NCI-H1048 (cell line): ENCODE data around the gene ZDHHC18.

Experiments used
- DNase-seq: peaks from one replicate; lab custom pipeline; 2025; lab: John Stamatoyannopoulos, UW

Gene ZDHHC18, protein sequence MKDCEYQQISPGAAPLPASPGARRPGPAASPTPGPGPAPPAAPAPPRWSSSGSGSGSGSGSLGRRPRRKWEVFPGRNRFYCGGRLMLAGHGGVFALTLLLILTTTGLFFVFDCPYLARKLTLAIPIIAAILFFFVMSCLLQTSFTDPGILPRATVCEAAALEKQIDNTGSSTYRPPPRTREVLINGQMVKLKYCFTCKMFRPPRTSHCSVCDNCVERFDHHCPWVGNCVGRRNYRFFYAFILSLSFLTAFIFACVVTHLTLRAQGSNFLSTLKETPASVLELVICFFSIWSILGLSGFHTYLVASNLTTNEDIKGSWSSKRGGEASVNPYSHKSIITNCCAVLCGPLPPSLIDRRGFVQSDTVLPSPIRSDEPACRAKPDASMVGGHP

DNA sequence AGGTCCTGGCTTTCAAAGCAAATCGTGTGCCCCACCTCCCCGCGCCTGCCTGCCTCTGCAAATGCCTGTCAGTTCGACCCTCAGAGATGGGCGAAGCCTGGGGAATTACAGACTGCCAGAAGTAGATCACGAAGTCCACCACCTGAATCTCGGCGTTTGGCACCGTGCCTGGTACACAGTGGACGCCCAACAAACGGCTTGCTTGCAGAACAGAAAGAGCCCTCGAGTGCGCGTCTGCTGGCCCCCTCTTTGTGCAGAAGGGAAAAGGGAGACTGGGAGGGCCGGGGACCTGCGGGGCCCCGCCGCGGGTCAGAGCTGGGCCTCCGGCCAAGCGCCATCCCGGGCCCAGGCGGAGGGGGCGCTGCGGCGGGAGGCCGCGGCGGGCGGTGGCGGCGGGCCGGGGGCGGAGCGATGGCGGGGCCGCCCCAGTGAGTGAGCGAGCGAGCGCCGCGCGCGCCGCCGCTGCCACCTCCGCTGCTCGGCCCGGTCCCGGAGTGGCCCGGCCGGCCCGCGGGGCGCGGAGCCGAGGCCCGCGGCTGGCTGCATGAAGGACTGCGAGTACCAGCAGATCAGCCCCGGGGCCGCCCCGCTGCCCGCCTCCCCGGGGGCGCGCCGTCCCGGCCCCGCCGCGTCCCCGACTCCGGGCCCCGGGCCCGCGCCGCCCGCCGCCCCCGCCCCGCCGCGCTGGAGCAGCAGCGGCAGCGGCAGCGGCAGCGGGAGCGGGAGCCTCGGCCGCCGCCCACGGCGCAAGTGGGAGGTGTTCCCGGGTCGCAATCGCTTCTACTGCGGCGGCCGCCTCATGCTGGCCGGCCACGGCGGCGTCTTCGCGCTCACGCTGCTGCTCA lies at the start of gene ZDHHC18:
Gene ZDHHC18 (plus strand): TSS at position 428 of the 845 bp plus-strand sequence. CDS start 117 bp downstream, at position 545.
- DNase-seq = peak; percentile 61

DNA sequence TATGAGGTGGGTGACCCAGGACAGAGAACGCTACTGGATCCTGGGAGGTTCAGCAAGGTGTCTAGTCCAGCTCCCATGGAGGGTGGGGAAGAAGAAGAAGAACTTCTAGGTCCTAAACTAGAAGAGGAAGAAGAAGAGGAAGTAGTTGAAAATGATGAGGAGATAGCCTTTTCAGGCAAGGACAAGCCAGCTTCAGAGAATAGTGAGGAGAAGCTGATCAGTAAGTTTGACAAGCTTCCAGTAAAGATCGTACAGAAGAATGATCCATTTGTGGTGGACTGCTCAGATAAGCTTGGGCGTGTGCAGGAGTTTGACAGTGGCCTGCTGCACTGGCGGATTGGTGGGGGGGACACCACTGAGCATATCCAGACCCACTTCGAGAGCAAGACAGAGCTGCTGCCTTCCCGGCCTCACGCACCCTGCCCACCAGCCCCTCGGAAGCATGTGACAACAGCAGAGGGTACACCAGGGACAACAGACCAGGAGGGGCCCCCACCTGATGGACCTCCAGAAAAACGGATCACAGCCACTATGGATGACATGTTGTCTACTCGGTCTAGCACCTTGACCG lies 47.3 kb upstream of the ZDHHC18 start:
- DNase-seq = no peak

DNA sequence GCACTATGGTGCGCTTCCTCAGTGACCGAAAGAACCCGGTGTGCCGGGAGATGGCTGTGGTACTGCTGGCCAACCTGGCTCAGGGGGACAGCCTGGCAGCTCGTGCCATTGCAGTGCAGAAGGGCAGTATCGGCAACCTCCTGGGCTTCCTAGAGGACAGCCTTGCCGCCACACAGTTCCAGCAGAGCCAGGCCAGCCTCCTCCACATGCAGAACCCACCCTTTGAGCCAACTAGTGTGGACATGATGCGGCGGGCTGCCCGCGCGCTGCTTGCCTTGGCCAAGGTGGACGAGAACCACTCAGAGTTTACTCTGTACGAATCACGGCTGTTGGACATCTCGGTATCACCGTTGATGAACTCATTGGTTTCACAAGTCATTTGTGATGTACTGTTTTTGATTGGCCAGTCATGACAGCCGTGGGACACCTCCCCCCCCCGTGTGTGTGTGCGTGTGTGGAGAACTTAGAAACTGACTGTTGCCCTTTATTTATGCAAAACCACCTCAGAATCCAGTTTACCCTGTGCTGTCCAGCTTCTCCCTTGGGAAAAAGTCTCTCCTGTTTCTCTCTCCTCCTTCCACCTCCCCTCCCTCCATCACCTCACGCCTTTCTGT lies 46.0 kb upstream of the ZDHHC18 start:
- no peak for DNase-seq

DNA sequence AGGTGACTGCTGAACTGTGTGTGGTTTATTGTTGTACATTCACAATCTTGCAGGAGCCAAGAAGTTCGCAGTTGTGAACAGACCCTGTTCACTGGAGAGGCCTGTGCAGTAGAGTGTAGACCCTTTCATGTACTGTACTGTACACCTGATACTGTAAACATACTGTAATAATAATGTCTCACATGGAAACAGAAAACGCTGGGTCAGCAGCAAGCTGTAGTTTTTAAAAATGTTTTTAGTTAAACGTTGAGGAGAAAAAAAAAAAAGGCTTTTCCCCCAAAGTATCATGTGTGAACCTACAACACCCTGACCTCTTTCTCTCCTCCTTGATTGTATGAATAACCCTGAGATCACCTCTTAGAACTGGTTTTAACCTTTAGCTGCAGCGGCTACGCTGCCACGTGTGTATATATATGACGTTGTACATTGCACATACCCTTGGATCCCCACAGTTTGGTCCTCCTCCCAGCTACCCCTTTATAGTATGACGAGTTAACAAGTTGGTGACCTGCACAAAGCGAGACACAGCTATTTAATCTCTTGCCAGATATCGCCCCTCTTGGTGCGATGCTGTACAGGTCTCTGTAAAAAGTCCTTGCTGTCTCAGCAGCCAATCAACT lies 45.2 kb upstream of the ZDHHC18 start:
- DNase-seq = no peak

DNA sequence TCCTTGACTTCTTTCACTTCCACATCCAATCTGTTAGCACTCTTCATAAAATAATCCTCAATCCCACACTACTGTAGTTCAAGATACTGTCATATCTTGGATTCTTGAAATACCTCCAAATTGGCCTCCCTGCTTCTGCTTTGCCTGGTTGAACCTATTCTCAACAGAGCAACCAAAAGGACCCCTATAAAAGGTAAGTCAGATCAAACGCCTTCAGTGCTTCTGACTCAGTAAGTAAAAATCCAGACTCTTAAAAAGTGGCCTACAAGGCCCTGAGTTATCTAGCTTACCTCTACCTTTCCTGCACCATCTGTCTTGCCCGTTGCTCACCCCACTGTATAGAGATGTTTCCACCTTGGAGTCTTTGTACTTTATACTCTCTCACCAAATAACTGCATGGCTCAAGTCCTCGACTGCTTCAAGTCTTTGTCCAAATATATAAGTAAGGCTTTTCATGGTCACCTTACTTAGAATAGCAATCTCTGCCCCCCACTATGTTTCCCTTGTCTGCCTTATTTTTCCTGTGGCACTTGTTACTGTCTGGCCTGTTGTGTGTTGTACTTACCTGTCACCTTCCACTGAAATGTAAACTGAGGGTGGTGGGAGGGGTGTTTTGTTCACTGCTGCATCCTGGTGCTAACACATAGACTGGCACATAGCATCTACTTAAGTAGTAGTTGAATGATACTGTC lies 43.8 kb upstream of the ZDHHC18 start:
- no peak for DNase-seq

DNA sequence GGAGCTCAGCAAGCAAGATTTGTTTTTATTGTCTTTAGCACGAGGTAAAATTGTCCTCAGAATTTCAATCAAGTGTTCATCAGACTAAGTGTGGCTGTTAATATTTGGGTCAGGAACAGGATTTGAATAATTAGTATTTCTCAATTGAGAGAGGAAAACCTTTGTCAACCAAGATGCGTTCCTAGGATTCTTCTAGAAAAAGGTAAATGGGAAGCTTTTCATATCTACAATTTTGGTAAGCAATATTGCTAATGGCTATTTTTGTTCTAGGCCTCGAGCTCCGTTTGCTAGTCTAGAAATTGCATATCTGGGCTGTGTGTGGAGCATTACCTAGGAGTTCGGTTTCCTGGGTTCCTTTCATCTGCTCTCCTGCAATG lies 42.9 kb upstream of the ZDHHC18 start:
- no peak for DNase-seq

DNA sequence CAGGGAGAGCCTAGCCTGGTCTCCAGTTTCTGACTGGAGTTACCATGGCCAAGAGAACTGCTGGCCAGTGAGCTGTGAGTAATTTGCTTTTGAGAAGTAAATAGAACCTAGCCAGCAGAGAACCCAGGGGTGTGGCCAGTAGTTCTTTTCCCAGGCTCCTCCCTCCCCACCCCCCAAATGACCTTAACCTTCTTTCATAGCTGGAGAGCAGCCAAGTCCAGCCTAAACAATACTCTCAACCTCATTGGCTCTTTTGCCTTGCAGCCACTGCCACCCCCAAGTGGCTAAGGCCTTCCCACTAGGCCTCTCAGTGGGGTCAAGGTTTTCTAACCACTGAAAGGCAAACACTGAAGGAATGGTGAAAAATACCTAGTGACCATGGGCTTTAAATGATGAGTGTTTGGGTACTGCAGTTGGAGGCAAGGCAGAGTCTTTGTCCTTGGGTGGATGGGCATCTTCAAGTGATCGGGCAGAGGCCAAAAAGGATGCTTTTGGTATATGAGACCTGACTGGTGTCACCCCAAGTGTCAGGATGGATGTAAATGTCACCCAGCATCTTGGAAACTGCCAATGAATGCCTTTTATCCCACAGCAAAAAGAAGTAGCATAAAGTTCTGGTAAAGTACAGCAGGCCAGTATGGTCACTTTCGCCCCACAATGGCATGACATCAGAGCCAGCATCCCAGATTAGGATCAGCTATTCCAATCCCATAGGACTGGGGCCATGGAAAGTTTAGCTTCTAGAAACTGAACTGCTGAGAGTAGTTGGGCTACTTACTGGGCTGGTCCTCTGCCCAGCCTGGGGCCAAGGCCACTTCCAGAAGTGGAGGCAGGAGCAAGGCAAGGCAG lies 42.2 kb upstream of the ZDHHC18 start:
- no peak for DNase-seq

DNA sequence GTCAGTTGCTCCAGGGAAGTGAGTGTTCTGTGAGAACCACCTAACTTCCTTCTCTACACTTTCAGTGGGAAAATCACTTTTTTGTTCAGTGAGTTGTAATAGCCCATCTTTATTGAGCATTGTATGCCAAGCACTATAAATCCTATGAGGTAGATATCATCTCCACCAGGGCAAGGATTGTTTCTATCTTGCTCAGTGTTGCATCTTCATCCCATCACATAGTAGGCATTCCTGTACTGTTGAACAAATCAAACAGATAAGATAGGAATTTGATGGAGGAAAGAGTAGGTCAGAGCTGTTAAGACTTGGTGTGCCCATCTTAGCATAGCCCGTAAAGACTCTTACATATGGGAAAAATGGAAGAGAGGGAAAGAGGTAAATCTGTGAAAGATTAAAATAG lies 41.6 kb upstream of the ZDHHC18 start:
- no peak for DNase-seq

DNA sequence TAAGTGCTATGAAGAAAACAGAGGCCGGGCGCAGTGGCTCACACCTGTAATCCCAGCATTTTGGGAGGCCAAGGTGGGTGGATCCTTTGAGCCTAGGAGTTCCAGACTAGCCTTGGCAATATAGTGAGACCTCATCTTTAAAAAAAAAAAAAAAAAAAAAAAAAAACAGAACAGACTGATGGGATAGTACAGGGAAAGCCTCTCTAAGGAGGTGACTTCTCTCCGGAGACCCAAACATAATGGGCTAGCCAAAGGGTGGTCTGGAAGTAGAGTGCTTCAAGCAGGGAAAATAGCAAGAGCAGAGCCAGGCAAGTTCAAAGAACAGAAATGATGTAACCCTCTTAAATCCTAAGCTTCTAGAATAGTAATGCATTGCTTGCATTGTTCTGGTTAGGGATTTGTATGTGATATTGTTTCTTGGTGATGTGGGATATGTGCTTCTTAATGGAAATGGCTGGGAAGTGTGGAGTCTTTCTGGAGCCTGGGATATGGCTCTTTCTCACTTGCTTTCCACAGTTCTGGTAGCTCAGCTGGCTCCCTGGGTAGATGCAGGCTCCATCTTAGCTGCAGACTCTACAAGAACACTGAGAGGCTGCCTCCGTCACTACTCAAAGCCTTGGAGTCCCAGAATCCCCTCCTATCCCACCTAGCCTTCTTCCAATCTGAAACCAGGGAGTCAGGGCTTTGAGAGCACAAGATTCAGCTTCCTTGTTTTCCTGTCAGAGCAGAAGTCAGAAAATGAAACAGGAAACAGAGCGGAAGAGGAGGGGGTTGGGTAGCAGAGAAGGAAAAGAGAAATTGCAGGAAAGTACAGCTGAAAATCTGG lies 40.7 kb upstream of the ZDHHC18 start:
- no peak for DNase-seq

DNA sequence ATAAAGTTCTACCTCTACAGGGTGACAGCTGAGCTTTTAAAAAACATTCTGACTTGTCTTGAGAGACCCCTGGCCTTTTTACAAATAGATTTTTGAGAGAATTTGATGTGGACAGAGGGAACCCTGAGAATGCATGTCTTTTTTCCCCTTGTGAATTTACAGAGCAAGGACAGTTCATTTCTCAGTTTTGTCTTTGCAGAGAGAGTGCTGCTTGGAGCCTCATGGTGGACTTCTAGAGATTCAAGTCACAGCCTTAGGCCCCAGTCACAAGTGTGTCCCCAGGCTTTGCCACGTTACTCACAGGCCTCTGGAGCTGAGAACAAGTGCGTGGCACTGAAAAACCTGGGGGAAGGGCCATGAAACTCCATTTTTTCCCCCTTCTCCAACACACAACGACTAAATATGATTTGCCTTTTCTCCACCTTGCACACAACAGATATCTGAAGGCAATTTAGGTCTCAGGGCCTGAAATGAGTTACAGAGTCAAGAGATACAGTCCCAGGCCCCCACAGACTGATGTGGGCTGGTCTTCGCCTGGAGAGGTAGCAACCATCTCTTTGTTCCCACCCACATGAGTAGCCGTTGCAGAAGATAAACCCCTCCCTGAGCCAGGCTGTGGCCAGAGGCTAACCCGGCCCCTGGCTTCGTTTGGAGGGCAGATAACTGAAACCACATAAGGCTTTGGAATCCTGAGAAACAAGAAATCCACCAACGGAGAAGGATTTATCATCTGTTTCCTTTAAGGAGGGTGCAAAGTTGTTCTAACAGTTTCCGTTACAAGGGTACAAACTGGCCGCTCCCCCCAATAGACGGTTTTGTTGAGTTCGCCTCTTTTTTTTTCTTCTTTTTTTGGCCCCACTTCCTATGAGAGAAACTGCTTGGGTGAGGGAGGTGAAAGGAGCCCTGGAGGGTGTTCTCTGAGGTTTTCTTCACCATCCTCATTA lies 39.8 kb upstream of the ZDHHC18 start:
- no peak for DNase-seq

DNA sequence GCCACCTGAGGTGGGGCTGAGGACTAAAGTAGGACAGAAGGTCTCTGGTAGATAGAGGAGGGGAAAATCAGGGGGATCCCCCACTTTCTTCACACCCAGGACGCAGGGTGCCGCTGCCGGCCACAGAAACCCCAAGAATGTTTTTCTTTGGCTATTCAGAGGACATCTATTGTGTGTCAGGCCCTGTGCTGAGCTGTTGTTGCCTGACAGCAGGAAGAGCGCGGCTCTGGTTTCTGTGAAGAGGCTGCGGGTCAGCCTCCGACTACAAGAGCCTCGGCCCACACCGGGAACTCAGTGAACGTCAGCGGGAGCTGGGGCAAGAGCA lies 39.1 kb upstream of the ZDHHC18 start:
- DNase-seq = no peak

DNA sequence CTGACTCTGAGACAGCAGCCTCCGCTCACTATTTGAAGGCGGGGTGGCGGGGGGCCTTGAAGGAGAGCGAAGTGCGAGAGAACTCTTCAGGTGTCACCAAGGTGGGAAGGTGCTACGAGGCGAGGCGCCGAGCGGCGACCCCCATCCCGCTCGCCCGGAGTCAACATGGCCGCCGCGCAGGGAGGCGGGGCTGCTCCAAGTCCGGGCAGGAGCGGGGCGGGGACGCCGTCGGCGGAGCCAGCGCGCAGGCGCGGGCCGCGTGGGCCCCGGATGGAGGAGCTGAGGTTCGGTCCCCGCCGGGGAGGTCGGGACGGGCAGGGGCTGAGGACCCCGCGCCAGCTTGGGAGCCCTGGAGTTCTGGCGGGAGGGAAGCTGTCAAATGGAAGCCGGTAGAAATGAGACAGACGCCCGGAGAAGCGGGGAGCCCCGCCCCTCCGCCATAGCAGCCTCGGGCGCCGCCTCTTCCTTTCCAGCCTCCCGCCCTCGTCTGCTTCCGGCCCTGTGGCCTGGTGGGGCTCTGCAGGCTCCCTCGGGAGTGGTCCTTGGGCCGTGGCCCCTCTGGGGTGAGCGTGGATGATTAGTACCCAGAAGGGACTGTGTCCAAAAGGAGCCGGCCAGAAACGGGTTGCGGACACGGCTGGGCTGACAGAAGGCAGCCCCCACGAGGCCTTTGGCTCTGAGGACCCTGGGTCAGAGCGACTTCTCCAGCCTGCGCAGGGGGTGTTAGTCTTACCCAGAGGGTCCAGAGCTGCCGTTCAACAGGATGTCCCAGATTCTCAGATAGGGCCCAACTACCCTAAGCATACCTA lies 38.6 kb upstream of the ZDHHC18 start, which contains the start of gene PIGV:
Gene PIGV (plus strand): TSS at position 245 of the 809 bp plus-strand sequence. CDS start 2,866 bp downstream, outside the sequence.
- DNase-seq = peak; percentile 58

DNA sequence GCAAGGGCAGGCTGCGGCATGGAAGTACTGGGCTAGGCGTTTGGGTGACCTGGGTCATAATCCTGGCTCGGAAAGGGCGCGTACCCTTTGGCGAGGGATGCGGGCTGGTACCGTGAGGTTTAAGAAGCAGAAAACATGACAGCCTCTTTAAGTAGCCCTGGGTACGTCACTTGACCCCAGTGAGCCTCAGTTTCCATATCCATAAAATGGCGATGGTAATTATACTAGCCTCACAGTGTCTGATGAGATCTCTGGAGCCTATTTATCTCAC lies 38.0 kb upstream of the ZDHHC18 start:
- no peak for DNase-seq

DNA sequence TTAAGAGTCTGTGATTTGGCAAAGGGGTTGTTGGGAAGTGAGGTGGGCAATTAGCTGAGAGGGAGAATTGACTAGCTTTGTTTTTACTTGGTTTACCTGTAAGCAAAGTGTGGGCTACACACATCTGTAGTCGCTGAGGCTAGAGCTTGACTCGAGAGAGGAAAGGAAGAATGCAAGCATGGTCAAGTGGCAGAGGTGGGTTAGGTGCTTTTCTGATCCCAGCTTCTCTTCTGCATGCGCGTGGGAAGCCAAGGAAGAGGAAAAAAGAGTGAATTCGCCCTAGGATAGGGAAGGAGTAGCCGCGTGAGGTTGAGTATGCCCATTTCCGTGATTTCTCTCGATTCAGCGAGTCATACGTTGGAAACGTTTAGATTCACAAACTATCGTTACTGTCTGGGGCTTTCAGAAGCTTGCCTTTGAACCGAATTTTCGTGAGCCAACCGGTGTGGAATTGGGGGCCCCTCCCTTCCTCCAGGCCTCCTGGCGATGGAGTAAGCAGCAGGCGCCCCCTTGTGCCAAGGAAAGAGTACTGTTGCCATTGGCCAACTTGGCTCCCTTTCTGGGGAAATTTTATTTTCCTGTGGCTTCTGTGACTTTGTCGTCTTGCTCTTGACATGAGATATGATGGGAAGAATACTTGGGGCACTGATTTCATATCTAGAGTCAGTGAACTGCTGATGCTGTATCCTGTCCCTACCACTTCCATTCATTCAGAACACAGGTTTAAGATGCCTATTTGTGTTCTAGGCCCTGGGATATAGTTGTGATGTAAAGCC lies 37.5 kb upstream of the ZDHHC18 start:
- DNase-seq = peak; percentile 53

DNA sequence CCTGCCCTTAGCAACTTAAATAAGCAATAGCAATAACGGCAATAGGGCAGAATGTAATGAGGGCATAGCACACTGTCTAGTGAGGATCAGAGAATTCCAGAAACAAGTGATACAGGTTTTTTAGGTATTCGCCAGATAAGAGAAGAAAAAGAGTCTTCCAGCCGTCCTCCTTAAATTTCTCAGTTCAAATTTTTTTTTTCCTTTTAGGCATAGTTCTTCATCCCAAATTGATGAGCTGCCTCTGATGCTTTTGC lies 36.9 kb upstream of the ZDHHC18 start:
- no peak for DNase-seq

DNA sequence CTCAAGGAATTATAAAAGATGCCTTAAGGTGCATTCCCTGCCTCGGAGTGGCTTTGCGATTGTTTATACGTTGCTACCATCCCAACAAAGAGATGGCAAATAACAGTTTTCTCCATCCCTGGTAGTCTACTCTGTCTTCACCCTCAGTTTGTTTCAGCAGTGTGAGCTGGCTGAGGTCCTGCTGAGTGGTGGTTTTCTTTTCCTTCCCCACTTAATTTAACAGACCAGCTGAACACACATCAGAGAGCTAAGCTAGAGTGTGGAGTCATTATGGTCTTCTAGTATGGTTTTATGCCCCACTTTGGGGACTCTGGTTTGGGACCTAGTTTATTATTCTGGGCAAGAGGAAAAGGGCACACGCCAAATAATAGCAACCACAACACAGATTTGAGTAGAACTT lies 36.6 kb upstream of the ZDHHC18 start:
- no peak for DNase-seq

DNA sequence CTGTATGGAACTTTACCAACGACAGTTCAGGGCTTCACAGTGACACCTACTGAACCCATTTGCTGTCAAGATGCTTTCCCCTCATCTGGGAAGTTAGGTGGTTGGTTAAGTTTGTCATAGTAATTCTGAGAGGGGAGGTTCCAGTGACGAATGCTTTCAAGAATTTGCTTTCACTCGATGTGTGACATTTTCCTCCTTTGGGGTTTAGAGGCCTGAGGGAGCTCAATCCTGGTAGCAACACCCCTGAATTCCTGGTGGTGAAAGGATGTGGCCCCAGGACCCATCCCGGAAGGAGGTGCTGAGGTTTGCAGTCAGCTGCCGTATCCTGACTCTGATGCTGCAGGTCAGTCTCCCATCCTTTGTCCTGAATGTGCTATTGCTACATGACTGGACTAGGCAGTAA lies 35.9 kb upstream of the ZDHHC18 start:
- DNase-seq = no peak
